Fibroblast of lung (primary cell): ENCODE data around the gene CCR5.

Source experiments
- CTCF ChIP-seq, 2 donors: IDR thresholded peaks in 1 of 2; conservative IDR thresholded peaks in 1 of 2; 1 replicate in 1 of 2; 2 replicates in 1 of 2; pipeline ENCODE4 v1.5.1; 2011 to 2012; ENCODE audit warnings: low read length in 2 of 2, control low read depth in 1 of 2, inconsistent platforms in 1 of 2, low read depth in 1 of 2, mild to moderate bottlenecking in 1 of 2
- EZH2 ChIP-seq: IDR thresholded peaks from 2 replicates; pipeline ENCODE4 v1.5.1; 2012; ENCODE audit warnings: low read length, control low read depth, mild to moderate bottlenecking; ENCODE audit errors: missing control alignments

DNA sequence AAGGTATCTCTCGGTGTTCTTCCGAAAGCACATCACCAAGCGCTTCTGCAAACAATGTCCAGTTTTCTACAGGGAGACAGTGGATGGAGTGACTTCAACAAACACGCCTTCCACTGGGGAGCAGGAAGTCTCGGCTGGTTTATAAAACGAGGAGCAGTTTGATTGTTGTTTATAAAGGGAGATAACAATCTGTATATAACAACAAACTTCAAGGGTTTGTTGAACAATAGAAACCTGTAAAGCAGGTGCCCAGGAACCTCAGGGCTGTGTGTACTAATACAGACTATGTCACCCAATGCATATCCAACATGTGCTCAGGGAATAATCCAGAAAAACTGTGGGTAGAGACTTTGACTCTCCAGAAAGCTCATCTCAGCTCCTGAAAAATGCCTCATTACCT, 12.3 kb upstream of the CCR5 start:
- no peak for TF ChIP-seq CTCF (conservative IDR thresholded peaks at IDR 0.05 in 1 of 2, IDR thresholded peaks at IDR 0.05 in 1 of 2; ENCODE audit: low read depth in 1 of 2, low read length in 2 of 2)
- TF ChIP-seq EZH2: no peak
